Measurements from ENCODE around the gene SIGLEC12. TPM values are rescaled to one million over a fixed set of nuclear protein-coding genes. Genes with fewer than 3 reads are reported as not detected.

SIGLEC12 gene
- total and polyA plus RNA-seq, 2 donors (not counting 1 experiment from before 2014, with no cell fraction given): 0.24 TPM; not detected in 1

DNA sequence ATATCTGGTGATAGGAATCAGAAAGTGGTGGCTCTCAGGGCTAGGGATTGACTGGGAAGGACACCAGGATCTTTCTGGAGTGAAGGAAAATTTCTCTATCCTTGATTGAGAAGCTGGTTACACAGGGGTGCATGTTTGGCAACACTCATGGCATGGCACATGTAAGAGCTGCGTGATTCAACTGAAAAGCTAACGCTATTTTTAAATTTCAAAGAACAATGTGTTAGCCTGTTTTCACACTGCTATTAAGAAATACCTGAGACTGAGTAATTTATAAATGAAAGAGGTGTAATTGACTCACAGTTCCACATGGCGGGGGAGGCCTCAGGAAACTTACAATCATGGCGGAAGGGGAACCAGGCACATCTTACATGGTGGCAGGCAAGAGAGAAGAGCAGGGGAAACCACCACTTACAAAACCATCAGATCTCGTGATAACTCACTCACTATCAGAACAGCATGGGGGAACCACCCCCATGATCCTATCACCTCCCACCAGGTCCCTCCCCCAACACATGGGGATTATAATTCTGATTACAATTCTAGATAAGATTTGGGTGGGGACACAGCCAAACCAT is 50.8 kb downstream of the SIGLEC12 start:
- H3K27me3 ChIP-seq (replicated peaks in 1 of 4; ENCODE audit: control extremely low read depth in 1 of 4, control insufficient read depth in 3 of 4, insufficient read depth in 4 of 4, low read length in 3 of 4): peaks cover 0 to 34% (median 7%) of the 10 kb centered on the region in 4 experiments
- no peaks in the 10 kb centered on the region for H4K20me1 ChIP-seq (ENCODE audit: control insufficient read depth, insufficient read depth, low read length, poor library complexity, severe bottlenecking)
- H3K9me3 ChIP-seq (ENCODE audit: control extremely low read depth in 1 of 3, control insufficient read depth in 2 of 3, insufficient read depth in 1 of 3, low read length in 2 of 3): peaks cover 0 to 19% (median 0%) of the 10 kb centered on the region in 3 donors
- no CpG with 5 or more reads among the region's 5 CpGs for WGBS (ENCODE audit: insufficient coverage)
- no peaks in the 10 kb centered on the region for H3K79me2 ChIP-seq (ENCODE audit: control insufficient read depth, insufficient read depth, low read length)
- H3K4me1 ChIP-seq (ENCODE audit: control insufficient read depth in 2 of 2, insufficient read depth in 2 of 2, low read length in 2 of 2): peaks cover 0 to 5% of the 10 kb centered on the region in 2 donors
- H3K9ac ChIP-seq (ENCODE audit: low read length): no peak overlapping the region
- ChIA-PET POLR2A (no interaction called here), CTCF (no interaction called here)
- H3K27ac ChIP-seq (ENCODE audit: low read length in 2 of 2): no peak overlapping the region
- H2AFZ ChIP-seq (ENCODE audit: insufficient read depth, low read depth, low read length, poor library complexity, severe bottlenecking): no peak overlapping the region
- Mint-ChIP-seq H3K27ac (no peak overlapping the region), H3K4me1 (peaks cover 4% of the 10 kb centered on the region), H3K9me3 (ENCODE audit: insufficient read depth) (no peaks in the 10 kb centered on the region), H3K4me3 (no peak overlapping the region), H3K27me3 (peaks cover 52% of the 10 kb centered on the region)
- no peak overlapping the region for H3K4me2 ChIP-seq (replicated peaks; ENCODE audit: low read depth, low read length, poor library complexity, severe bottlenecking)
- intact Hi-C loops (cut with micrococcal nuclease): no loop called here
- no peaks in the 10 kb centered on the region for H3K36me3 ChIP-seq (replicated peaks in 1 of 2; ENCODE audit: control extremely low read depth in 1 of 2, control insufficient read depth in 1 of 2, extremely low read depth in 1 of 2, insufficient read depth in 2 of 2, low read length in 1 of 2)
- ATAC-seq (ENCODE audit: low read depth) (no peak), DNase-seq (no peak)
- TF ChIP-seq, protein P1, sequence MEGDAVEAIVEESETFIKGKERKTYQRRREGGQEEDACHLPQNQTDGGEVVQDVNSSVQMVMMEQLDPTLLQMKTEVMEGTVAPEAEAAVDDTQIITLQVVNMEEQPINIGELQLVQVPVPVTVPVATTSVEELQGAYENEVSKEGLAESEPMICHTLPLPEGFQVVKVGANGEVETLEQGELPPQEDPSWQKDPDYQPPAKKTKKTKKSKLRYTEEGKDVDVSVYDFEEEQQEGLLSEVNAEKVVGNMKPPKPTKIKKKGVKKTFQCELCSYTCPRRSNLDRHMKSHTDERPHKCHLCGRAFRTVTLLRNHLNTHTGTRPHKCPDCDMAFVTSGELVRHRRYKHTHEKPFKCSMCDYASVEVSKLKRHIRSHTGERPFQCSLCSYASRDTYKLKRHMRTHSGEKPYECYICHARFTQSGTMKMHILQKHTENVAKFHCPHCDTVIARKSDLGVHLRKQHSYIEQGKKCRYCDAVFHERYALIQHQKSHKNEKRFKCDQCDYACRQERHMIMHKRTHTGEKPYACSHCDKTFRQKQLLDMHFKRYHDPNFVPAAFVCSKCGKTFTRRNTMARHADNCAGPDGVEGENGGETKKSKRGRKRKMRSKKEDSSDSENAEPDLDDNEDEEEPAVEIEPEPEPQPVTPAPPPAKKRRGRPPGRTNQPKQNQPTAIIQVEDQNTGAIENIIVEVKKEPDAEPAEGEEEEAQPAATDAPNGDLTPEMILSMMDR (IDR thresholded peaks at IDR 0.05): no peak
- TF ChIP-seq EZH2 (IDR thresholded peaks at IDR 0.05; ENCODE audit: borderline replicate concordance, insufficient read depth, low read depth, low read length, poor library complexity, severe bottlenecking): no peak
- H3K4me3 ChIP-seq (ENCODE audit: control extremely low read depth in 1 of 5, extremely low read depth in 1 of 5, insufficient read depth in 1 of 5, low read depth in 2 of 5, low read length in 4 of 5): no peak overlapping the region

DNA sequence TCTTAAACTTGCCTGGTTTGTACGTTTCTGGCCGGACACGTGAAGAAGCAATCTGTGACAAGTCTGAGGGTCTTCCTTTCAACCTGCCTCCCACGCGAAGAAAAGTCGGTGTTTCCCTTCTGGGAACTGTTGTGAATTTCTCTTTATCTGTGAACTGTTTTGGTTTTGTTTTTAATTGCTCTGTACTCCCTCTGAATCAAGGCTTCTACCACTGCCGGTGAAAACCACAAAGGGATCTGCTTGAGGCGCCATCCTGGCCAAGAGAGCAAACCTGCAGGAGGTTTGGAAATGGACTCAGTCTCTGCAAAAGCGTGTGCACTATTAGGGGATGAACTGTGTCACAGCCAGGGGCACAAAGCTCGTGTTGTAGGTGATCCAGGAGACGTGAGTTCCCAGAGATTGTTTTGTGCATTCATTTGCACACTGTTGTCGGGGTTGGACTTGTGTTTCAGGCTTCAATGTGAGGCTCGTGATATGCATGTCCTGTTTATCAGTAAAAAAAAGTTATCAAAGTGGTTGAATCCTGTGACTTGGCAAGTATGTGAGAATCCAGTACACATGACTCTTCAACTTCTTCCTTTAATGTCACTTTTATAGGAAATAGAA is 53.1 kb downstream of the SIGLEC12 start:
- H4K20me1 ChIP-seq (ENCODE audit: control insufficient read depth, insufficient read depth, low read length, poor library complexity, severe bottlenecking): no peaks in the 10 kb centered on the region
- no peak overlapping the region for H3K27ac ChIP-seq (ENCODE audit: low read length in 2 of 2)
- intact Hi-C loops (cut with micrococcal nuclease): no loop called here
- no peak overlapping the region for H3K4me3 ChIP-seq (ENCODE audit: control extremely low read depth in 1 of 5, extremely low read depth in 1 of 5, insufficient read depth in 1 of 5, low read depth in 2 of 5, low read length in 4 of 5)
- Mint-ChIP-seq H3K27me3 (peaks cover 48% of the 10 kb centered on the region), H3K9me3 (ENCODE audit: insufficient read depth) (no peaks in the 10 kb centered on the region), H3K4me3 (no peak overlapping the region), H3K27ac (no peak overlapping the region), H3K4me1 (peaks cover 4% of the 10 kb centered on the region)
- H3K4me2 ChIP-seq (replicated peaks; ENCODE audit: low read depth, low read length, poor library complexity, severe bottlenecking): no peak overlapping the region
- no peaks in the 10 kb centered on the region for H3K79me2 ChIP-seq (ENCODE audit: control insufficient read depth, insufficient read depth, low read length)
- no peak for DNase-seq
- peak overlapping the region; percentile 15 for H2AFZ ChIP-seq (ENCODE audit: insufficient read depth, low read depth, low read length, poor library complexity, severe bottlenecking)
- H3K27me3 ChIP-seq (replicated peaks in 1 of 4; ENCODE audit: control extremely low read depth in 1 of 4, control insufficient read depth in 3 of 4, insufficient read depth in 4 of 4, low read length in 3 of 4): peaks cover 0 to 30% (median 7%) of the 10 kb centered on the region in 4 experiments
- WGBS (ENCODE audit: insufficient coverage): 6% methylated on average over 8 of the region's 13 CpGs
- no peak overlapping the region for H3K9ac ChIP-seq (ENCODE audit: low read length)
- peaks cover 0 to 5% of the 10 kb centered on the region in 2 donors for H3K4me1 ChIP-seq (ENCODE audit: control insufficient read depth in 2 of 2, insufficient read depth in 2 of 2, low read length in 2 of 2)
- H3K36me3 ChIP-seq (replicated peaks in 1 of 2; ENCODE audit: control extremely low read depth in 1 of 2, control insufficient read depth in 1 of 2, extremely low read depth in 1 of 2, insufficient read depth in 2 of 2, low read length in 1 of 2): no peaks in the 10 kb centered on the region
- H3K9me3 ChIP-seq (ENCODE audit: control extremely low read depth in 1 of 3, control insufficient read depth in 2 of 3, insufficient read depth in 1 of 3, low read length in 2 of 3): peaks cover 0 to 16% (median 0%) of the 10 kb centered on the region in 3 donors
- ATAC-seq (ENCODE audit: low read depth): no peak
- TF ChIP-seq, protein P1 (IDR thresholded peaks at IDR 0.05): no peak
- TF ChIP-seq EZH2 (IDR thresholded peaks at IDR 0.05; ENCODE audit: borderline replicate concordance, insufficient read depth, low read depth, low read length, poor library complexity, severe bottlenecking): no peak
- POLR2A ChIA-PET: no interaction called here
- CTCF ChIA-PET: interaction anchor here (0.7 to 1.9 kb wide), 5 partner anchors 23 to 213 kb away, joined by 3 to 4 read pairs (median 3); no protein-coding TSS in a partner anchor
